NCI-H1436 (cell line): ENCODE measurements around the gene GNAL.
A peak's percentile ranks its signal among the peaks of the same experiment; 100 is the strongest.
"Not testable (repeated sequence)": the region's sequence is repeated elsewhere in the genome, so short reads cannot be mapped to it uniquely, and the experiment has no call there.

ENCODE experiments used
- DNase-seq: peaks from one replicate; lab custom pipeline; 2025; lab: John Stamatoyannopoulos, UW

The GNAL gene

DNA sequence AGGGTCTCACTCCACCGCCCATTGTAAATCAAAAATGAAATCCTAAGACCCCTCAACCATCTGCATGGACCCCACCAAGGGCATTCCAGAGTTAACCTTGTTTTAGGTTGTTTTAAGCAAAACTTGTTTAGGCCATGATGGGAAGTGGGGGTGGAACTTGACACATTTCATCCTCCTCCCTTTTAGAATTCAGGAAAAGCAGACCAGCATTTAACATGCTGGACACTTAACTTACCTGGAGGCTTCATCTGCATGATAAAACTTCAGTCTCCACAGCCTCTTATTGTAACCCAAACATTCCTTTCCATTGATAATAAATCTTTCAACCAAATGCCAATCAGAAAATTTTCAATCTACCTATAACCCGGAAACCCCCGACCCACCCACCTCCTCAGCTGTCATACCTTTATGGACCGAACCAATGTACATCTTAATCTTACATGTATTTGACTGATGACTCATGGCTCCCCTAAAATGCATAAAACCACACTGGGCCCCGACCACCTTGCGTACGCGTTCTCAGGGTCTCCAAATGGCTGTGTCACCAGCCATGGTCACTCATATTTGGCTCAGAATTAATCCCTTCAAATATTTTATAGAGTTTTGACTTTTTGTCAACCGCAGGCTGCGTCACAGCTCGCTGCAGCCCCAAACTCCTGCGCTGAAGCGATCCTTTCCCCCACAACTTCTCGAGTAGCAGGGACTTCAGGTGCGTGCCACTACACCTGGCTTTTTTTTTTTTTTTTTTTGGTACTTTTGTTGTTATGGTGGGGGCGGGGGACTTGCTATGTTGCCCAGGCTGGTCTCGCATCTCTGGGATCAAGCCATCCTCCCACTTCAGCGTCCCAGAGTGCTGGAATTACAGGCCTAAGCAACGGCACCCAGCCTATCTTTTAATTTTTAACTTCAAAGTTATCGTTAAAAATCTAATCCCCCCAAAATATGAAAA is 218.1 kb downstream of the GNAL start:
- DNase-seq: no peak

DNA sequence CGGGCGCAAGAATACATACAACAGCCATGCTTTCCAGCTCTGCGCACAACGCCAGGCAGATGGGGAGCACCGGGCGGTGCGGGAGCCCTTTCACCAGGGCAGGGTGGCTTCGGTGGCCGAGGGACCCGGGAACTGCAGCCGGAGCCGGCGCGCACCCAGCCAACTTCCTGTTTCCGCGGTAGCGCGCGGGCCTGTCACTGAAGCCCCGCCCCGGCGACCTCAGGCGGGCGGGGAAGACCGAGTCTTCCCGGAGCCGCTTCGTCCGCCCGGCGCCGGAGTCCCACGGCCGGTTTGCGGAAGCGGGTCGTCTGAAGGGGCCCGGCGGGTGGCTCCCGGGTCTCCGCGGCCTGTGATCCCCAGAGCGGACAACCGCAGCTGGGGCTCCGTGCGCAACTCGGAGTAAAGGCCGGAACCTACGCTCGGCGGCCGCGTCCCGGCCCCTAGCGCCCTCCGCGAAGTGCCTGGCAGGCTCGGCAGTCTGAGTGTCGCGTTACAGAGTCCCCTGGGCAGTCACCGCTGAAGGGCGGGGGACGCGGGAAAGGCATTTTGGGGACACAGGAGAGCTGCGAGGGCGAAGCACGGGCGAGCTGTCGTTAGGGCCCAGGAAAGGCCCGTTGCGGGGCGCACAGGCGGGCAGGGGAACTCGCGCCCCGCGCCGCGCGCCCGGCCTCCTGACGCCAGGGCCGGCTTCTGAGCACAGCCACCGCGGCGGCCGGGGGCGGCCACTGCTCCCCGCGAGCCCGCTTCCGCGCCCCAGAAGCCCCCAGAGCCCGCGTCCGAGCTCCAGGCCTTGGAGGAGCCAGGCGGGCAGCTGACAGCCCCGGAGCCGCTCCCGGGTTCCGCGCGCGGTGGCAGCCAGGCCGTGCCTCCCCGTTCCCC is 219.4 kb downstream of the GNAL start, which contains the start of gene MPPE1:
MPPE1 (minus strand) TSS at position 136 of the 879 bp plus-strand sequence. CDS start 11,053 bp downstream, outside the sequence.
- DNase-seq: peak; percentile 79

- DNase-seq: no peak
These were observed 220.0 kb downstream of the GNAL start for GRCh38 chr18:11909061-11909455.

DNA sequence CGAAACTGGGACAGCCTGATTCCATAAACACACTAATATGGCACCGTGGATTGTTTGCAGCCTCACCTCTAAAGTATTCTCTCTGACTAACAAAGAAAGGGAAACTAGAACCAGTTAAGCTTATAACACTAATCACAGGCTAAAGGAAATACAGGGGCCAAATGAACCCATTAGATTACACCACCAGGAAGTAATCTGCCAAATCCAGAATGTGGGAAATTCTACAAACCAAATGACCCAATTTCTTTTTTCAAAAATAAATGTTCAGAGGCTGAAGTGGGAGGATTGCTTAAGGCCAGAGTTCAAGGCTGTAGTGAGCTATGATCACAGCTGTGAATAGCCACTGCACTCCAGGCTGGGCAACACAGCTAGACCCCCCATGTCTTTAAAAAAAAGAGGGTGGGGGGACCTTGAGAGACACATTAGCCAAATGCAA is 220.5 kb downstream of the GNAL start:
- DNase-seq: no peak

GRCh38 chr18:11916880-11917279 is 227.8 kb downstream of the GNAL start:
- not testable (repeated sequence) for DNase-seq

DNA sequence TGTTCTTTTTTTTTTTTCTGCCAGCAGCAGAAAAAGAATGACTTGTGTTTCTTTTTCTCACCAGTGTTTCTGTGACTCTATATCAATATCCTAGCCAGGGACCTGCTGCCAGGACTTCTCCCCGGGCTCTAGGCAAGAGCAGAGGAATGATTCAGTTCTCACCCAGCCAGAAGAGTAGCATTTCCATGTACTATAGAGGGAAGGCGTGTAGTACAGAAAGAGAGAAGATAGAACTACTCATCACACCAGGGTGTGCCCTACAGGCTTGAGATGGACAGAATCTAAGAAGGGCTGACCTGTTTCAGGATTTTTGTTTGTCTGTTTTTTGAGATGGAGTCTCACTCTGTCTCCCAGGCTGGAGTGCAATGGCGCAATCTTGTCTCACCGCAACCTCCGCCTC is 230.5 kb downstream of the GNAL start:
- not testable (repeated sequence) for DNase-seq

DNA sequence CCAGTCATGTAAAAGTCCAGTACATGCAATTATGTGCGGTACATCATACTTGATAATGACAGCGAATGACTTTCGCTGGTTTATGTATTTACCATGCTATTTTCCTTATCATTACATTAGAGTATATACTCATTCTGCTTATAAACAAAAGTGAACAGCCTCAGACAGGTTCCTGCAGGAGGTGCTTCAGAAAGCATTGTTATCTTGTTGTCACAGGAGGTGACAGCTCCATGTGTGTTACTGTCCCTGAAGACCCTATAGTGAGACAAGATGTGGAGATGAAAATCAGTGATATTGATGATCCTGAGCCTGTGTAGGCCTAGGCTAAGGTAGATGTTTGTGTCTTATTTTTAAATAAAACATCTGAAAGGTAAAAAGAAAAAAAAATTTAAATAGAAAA is 234.4 kb downstream of the GNAL start:
- DNase-seq: no peak

- no peak for DNase-seq
These were observed 236.9 kb downstream of the GNAL start for GRCh38 chr18:11925800-11926481.

DNA sequence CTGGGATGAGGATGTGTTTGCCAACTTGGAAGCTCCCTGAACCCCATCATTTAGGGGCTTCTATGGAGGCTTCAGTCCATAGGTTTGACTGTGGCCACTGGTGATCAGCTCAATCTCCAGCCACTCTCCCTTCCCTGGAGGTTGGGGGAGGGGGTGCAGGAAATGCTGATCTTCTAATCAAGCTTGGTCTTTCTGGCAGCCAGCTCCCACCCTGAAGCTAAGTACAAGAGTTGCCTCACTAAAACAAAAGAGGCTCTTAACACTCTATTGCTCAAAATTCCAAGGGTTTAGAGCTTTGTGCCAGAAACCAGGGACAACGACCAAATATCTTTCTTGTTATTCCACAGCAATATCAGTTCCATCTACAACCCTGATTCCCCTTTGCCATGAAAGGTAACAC is 238.4 kb downstream of the GNAL start:
- no peak for DNase-seq

- no peak for DNase-seq
These were observed 243.3 kb downstream of the GNAL start for GRCh38 chr18:11932393-11932792.
